Activated T-cell treated with anti-CD3 and anti-CD28 coated beads, Interleukin-2, amount 50 U/mL, for 1 hour (primary cell): ENCODE data around the gene PRKN.
"Not testable (repeated sequence)": the region's sequence is repeated elsewhere in the genome, so short reads cannot be mapped to it uniquely, and the experiment has no call there.

Experiments
- DNase-seq: peaks from one replicate; pipeline ENCODE4 v3.0.0-alpha.2; 2020

PRKN gene

DNA sequence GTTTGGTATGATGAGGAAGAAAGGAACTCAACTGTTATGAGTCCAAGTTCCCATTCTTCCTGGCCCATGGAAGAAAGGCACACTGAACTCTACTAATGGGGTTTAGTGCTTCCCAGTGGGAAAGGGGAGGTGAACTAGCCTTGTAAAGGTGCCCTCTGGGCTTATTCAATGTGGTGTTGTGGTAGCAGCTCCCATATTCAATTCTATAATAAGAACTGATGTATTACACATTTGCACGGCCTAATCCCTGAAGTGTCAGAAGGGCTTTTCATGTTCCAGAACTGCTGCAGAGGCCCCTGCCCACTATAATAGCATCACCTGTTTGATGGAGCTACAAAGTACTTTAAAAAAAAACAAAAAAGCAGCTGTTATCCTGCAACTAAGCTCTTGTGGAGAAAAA, 17.1 kb downstream of the PRKN start:
- DNase-seq, result no peak

DNA sequence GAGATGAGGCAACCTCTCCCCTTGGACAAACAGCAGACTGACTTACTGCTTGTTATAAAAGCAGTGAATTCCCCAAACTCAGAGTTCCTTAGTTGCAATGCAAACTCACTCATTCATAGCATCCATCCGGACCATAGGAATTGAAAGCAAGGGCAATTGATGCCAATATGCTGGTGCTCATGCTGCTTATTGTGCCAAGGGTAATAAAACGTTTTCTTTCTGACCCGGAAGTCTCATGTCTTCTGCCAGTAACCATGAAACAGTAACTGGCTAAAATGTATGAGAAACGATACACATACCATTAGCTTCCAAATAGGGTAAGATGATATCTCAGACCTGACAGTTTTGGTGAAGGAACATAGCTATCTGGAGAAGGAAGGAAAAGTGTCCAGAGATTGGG, 18.1 kb downstream of the PRKN start:
- DNase-seq, result no peak

DNA sequence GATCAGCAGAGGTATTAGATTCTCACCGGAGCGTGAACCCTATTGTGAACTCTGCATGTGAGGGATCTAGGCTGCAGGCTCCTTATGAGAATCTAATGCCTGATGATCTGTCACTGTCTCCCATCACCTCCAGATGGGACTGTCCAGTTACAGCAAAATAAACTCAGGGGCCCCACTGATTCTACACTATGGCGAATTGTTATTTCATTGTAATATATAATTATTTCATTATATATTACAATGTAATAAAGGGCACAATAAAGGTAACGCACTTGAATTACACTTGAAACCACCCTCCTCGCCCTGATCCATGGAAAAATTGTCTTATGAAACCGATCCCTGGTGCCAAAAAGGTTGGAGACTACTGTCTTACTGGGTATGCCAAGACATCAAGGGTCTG, 18.6 kb downstream of the PRKN start:
- no peak for DNase-seq

DNA sequence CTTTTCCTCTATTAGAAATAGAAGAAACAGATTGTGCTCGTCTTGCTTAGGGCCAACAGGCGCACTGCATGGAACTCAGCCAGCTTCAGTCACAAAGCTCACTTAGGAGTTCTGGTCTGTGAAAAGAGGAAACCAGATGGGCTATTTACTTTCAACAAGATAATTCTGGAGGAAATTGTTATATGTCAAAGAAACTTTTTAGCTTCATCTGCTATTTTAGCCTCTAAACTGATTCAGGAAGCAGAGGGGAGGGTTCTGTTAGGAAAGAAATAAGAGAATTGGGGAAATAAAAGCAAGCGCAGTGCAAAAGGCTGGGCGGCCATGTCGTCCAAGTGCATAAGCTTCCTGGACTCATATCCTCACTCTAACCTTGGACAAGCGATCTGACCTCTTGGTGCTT, 21.3 kb downstream of the PRKN start:
- DNase-seq, result no peak

DNA sequence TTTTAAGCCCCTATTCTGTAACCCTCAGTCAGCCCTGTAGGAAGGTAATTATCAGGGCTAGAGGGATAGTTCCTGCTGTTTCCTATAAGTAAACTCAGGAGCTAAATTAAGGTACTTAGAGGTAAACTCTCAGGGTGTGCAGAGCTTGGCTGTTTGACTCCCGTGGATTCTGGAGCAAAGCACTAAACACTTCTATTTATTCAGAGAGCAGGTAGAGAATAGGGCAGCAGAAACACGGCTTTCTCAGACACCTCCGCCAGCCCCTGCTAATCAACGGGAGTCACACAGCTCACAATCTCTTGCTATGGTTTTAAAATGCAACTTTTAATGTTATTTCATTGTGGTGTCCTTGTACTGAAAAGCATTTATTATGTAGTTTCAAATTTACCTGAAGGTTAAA, 21.8 kb downstream of the PRKN start:
- DNase-seq, result no peak

DNA sequence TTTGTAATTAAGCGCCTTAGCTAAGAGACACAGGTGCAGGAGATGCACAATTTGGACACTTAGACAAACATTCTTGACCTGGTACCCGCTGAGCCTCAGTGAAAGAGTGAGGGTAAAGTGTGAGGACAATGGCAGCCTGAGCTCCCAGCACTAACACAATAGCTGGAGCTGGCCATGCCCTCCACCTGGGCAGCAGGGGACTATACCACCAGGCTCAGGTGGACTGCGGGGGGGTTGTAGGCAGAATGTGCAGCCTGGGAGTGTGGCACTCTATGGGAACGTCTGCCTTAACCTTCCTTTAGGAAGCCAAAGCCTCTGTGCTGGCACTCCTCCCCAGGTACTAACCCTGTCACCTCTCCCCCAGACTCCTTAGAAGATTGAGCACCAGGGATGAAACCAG, 23.6 kb downstream of the PRKN start:
- no peak for DNase-seq

DNA sequence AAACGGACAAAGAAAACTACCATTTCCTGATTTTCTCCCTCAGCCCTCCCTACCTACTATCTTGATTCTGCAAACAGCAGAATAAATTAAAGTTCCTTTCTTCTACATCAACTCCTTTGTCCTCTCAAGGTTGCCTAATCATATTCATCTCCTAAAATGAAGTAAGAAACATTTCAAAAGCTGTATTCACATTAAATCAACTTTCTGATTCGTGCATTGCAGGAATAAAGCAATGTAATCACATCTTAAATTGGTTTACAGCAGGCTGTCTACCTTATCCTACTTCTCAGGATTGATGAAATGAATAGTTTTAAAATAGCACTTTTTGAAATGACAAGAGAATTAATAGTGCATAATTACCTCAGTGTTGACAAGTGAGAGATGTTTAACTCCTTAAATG, 25.1 kb downstream of the PRKN start:
- no peak for DNase-seq

DNA sequence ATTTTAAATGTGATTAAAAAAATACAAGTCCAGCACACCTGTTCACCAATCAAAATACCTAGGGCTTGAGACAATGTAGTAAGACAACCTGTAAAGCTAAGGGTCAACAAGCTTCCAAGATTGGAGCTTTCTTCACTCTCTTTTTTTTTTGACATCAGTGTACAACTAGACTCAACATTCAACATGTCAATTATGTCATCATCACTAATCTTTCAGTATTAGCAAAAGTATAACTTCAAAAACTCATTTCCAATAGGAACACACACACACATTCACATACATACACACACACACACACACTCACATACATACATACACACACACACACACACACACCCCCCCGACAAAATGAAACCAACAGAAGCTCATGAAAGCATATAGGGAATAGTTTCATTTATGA, 26.0 kb downstream of the PRKN start:
- DNase-seq, result no peak

DNA sequence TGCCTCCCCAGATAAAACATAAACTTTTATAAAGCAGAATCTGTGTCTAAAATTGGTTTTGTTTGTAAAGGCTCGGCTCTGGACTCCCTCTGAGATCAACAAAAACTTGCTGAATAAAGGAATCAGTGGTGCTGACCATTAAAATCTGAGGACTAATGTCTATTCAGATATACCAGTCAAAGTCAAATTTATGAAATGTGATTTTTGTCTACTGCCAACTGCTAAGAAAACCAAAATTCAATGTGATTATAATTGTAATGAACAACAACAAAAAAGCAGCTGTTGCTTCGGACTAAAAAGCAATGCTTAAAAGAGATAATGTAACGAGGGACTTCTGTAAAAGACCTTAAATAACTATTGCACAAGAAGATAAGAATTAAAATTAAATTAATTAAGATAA, 26.6 kb downstream of the PRKN start:
- no peak for DNase-seq

DNA sequence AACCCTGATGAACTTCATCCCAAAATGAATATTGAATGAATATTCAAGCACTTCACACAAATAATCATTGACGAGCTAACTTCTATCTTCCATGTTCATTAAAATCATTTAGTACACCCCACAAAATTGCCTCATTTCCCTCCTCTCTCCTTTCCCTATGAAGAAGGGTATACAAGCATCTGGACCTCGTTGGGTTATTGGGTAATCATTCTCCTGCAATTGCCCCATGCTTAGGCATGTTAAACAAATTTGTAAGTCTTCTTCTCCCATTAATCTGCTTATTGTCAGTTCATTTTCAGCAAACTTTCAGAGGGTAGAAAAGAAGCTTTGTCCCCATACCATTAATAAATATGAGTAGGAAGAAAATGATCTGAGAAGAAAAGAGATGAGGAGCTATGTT, 27.6 kb downstream of the PRKN start:
- no peak for DNase-seq

DNA sequence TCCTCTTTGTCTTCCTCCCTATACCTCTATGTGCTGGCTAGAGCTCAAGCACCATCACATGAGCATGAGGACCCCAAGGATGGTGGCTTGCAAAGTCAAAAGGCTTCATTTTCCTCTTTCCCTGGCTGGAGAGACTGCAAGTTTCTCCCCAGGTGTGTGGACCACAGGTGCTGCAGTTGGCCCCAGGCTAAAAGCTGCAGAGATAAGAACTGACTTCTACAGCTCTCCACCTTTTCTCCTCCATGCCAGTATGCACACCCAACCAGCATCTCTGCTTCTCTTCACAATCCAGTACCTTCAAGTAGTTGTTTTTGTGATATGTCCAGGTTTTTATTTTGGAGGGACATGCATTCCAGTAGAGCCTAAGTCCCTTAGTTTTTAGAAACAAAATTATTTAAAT, 29.1 kb downstream of the PRKN start:
- DNase-seq, result no peak

DNA sequence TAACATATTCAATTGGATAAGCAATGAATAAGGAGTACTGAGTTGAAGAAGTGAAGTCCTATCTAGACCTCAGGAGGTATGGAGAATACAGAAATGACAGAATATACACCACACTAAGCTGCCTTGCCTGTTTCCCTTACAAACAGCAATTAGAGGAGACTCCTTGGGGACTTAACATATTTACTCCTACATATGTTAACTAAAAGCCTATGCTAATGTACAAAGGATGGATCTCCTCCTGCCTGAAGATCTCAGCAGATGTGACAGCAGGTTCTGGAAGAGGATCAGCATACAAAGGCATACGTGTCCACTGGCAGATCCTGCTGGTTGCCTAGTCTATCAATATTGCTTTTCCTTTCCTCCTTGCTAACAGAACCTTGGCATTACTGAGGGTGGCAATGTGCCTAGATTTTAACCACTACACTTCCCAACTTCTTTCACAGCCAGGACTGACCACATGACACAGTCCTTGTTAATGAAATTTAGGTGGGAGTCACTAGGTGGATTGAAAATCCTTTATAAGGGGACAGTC, 29.6 kb downstream of the PRKN start:
- DNase-seq, result no peak

DNA sequence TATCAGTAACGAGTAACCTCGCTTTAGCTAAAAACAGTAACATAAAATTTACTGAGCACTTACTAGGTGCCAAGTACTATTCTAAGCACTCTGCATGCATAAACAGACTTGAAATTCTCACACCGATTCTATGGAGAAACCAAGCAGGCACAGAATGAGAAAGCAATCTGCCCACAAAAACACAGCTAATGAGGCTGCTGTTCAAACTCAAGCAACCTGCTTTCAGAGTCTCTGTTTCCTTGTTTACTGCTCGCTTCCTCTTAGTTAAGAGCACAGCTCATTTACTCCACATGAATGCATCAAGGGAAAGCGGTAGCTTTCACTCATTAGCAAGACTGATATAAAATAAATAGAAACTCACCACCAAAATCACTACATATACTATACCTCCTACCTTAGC, 37.4 kb downstream of the PRKN start:
- DNase-seq, result no peak

DNA sequence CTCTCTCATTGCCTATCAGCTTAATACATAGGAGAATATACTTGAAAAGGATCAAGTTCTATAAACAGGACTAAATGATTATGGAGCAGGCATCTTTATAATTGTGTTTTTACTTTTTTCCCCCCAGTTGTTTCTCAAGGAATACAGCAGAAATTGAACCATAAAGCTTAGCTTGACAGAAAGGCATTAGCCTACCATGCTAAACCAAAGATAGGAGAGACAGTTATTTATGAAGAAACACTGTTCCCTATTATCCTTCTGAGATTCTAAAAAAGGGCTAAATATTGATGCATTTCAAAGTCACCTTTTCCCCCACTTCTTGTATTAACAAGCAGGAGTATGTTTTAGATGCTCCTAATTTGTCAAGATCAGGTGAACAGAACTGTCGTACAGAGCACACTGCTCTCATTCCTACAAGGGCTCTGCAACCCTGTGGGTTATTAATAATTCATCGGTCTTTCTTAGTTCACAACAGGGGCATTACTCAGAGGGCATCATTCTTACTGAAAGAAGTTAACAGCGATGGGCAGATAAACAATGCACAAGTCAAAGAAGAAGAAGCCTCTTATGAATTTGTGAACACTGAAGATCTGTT, 38.7 kb downstream of the PRKN start:
- DNase-seq, result no peak

DNA sequence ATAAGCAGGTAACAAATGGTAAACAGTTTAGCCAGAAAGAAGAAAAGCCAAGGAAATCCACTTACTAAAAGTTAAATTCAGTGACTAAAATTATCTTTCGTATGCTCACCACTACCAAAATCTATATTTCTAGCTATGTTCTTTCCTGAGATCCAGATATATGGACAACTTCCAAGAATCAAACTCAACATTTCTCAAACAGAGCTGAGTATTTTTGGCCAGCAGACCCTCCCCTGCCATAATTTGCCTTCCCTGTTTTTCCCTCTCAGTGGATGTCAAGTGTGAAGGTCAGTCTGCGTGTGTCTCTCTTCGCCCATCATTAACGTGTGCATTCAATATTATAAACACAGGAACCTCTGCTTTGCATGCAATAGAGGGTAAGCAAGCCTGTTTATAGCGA, 42.0 kb downstream of the PRKN start:
- DNase-seq, result no peak

DNA sequence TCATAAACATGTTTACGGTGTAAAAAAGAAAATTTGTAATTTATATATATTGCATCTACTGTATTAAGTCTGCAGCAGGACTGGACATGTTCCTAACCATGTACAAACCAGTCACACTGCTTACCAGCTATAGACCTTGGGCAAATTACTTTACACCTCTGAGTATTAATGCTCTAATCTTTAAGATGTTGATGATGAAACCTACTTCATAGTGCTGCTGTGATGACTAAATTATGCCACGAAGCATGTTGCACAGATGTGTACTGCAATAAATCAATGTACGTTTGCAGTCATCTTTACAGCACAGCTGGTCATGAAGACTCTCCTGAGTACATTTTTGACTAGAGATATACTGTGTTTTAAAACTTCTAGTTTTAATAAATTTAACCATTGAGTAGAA, 42.6 kb downstream of the PRKN start:
- no peak for DNase-seq

DNA sequence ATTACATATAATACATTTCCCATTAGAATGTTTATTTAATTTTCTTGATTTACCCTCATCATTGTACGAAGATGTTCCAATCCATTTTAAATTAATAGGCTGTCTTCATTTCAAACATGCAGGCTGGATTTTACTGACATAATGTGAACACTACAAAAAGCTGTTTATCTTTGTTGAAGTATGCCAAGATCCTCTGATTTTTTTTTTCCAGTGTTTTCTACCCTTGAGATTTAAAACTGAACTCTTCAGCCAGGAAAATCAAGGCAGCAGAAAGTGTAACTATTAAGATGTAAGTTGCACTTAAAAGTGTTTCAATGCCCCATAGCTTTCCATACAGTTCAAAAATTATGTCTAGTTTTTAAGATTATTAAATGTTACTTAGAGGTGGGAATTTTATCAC, 43.5 kb downstream of the PRKN start:
- no peak for DNase-seq

DNA sequence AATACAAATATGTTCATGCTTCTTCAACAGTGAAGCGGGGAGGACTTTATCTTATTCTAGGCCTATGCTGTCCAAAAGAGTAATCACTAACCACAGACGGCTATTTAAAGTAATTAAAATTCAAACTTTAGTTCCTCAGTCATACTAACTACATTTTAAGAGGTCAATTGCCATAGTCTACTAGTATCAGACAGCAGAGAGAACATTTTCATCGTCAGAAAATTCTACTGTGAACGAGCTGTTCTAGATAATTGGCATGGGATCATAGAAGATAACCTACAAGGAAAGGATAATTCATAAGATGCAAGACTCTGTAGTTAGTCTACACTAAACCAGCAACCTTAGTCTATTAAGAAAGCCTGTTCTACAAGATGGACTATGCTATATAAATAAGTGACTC, 44.4 kb downstream of the PRKN start:
- no peak for DNase-seq

DNA sequence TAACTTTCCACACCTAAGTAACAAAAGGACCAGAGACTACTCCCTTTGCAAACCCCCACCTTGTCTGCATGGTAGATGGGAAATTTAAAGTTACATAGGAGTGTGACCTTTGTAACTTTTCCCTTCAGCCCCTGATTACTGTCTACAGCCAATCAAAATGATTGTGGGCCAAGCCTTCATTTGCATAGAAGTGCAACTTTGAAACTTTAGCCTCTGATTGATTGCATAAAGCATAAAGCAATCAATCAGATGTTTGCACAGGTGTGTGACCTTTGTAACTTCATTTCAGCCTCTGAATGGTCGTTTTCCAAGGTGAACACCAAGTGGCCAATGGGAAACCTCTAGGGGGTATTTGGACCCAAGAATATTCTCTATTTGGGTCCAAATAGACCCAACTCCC, 46.1 kb downstream of the PRKN start:
- DNase-seq, result no peak

DNA sequence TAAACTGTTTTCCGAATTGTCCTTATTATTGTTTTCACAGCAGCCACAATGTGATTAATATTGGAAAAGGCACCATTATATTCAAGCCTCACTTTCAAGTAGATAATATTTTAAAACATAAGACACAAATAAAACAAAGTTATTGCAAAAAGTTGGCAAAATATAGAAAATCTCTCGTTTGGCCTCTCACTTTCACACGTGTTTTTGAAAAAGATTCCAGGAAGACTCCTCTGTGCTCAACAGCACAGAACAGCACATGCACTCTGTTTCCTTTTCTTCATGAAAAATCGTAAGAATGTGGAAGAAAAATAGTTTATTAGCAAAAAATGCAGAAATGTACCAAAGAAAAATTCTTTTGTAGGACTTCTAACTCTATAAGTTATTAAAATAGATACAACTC, 46.7 kb downstream of the PRKN start:
- no peak for DNase-seq

DNA sequence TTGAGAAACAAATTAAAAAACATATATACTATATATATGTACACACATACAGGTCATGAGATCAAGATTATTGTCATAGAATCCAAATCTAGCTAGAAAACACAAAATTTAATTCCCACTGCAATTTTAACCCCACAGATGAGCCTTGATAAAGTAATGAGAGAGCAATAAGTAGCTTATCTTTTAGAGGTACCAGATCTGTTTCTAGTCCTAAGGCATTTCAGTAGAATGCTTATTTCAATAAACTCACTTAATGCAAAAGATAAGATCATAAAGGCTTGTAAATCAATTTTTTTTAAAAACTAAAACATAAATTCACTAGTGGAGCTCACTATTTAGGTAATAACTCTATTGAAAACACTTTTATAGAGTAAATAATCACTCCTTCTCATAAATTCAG, 47.2 kb downstream of the PRKN start:
- no peak for DNase-seq

DNA sequence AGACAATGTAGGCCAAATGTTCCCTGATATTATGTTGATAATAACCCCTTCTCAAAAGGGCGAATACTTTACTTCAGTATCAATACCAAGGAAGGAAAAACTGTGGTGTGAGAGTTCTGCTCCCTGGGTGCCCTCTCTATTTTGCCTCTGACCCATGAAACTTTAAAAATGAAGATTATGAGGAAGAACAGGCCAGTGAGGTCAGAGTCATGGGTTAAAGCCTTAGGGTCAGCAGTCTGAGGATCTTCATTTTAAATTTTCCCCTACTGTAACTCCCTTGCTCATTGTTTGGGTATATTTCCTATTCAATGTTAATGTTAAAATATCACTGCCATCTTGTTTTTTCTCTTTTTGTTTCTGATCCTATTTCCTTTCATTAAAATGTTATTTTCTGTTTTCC, 47.9 kb downstream of the PRKN start:
- DNase-seq, result no peak

DNA sequence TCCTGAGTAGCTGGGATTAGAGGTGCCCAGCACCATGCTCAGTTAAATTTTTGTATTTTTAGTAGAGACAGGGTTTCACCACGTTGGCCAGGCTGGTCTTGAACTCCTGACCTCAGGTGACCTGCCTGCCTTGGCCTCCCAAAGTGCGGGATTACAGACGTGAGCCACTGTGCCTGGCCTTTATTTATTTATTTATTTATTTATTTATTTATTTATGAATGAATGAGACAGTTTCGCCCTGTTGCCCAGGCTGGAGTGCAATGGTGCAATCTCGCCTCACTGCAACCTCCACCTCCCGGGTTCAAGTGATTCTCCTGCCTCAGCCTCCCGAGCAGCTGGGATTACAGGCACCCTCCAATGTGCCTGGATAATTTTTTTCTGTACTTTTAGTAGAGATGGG, 48.7 kb downstream of the PRKN start:
- DNase-seq, result not testable (repeated sequence)

DNA sequence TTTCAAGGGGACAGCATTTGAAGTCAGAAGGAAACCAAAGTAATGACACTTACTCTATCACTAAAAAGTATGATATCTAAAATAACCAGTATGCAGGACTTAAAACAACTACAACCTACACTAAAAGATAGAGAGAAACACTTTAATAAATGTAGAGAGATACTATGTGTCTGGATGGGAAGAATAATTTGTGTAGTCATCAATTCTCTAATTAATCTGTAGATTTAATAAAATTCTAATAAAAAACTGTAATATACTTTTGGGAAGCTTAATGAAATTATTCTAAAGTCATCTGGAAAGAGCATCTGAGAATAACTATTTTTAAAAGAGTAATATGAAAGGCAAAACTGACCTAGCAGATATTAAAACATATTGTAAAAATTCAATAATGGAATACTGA, 52.1 kb downstream of the PRKN start:
- DNase-seq, result no peak

DNA sequence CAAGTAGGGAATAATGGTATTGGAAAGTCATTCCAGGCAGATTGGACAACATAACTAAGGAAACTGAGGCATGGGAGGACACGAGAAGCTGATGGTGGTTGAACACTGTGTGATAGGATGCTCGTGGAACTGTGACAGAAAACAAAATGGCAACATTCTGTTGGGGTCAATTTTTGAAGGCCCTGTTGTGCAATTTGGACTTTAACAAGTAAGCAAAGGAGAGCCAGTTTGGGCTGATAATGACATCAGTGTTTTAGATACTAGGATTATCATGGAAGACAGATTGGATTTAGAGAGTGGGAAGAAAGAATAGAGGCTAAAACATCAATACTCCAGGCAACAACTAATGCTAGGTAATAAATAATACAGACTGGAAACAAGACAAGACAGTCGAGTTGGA, 53.1 kb downstream of the PRKN start:
- no peak for DNase-seq
